WTC11 (cell line): Measurements from ENCODE around the gene GGN.
A peak's percentile ranks its signal among the peaks of the same experiment; 100 is the strongest.

Source experiments
- CREB1 ChIP-seq: sonication (generic); formaldehyde crosslinking; IDR thresholded peaks from 2 replicates; pipeline ENCODE4 v1.8.0; 2023; ENCODE audit warnings: mild to moderate bottlenecking, missing genetic modification reagents
- CTCF ChIP-seq: fragments of 200-600 bp; IDR thresholded peaks from 2 replicates; pipeline ENCODE4 v1.8.0; 2022; ENCODE audit warnings: antibody characterized with exemption
- ELF4 ChIP-seq: sonication (generic); formaldehyde crosslinking; IDR thresholded peaks from 2 replicates; pipeline ENCODE4 v1.8.1; 2022; ENCODE audit warnings: low read depth, mild to moderate bottlenecking, moderate library complexity, missing genetic modification reagents
- HMGXB4 ChIP-seq: sonication (generic); formaldehyde crosslinking; IDR thresholded peaks from 2 replicates; pipeline ENCODE4 v1.8.1; 2023; ENCODE audit warnings: mild to moderate bottlenecking, moderate library complexity, missing genetic modification reagents
- NR3C1 ChIP-seq: sonication (generic); formaldehyde crosslinking; conservative IDR thresholded peaks from 2 replicates; pipeline ENCODE4 v1.8.1; 2023; ENCODE audit warnings: low read depth, mild to moderate bottlenecking, missing genetic modification reagents
- SP1 ChIP-seq: sonication (generic); formaldehyde crosslinking; conservative IDR thresholded peaks from 2 replicates; pipeline ENCODE4 v1.8.1; 2022; ENCODE audit warnings: missing genetic modification reagents
- TF ChIP-seq, protein P1 (sequence below): sonication (generic); formaldehyde crosslinking; IDR thresholded peaks from 2 replicates; pipeline ENCODE4 v1.8.0; 2022; ENCODE audit warnings: mild to moderate bottlenecking, missing genetic modification reagents

GRCh38 chr19:38434549-38435051 lies 46.8 kb upstream of the GGN start:
- no peak for TF ChIP-seq CTCF
- TF ChIP-seq HMGXB4 (CRISPR knock-in tag): no peak
- TF ChIP-seq NR3C1 (CRISPR knock-in tag): no peak
- TF ChIP-seq, protein P1, sequence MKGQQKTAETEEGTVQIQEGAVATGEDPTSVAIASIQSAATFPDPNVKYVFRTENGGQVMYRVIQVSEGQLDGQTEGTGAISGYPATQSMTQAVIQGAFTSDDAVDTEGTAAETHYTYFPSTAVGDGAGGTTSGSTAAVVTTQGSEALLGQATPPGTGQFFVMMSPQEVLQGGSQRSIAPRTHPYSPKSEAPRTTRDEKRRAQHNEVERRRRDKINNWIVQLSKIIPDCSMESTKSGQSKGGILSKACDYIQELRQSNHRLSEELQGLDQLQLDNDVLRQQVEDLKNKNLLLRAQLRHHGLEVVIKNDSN (CRISPR knock-in tag): peak; percentile 46; the same call in 1 of the 2 replicates
- TF ChIP-seq CREB1 (CRISPR knock-in tag): no peak
- no peak for TF ChIP-seq ELF4 (CRISPR knock-in tag)
- peak; percentile 76 for TF ChIP-seq SP1 (CRISPR knock-in tag)
